SKM-1 (cell line): ENCODE measurements around the gene AQP6.

Experiments used
- DNase-seq: peaks from one replicate; lab custom pipeline; 2025; ENCODE audit not compliant: unreplicated experiment; lab: John Stamatoyannopoulos, UW

AQP6 gene

GRCh38 chr12:49942921-49943624 lies 29.7 kb upstream of the AQP6 start:
- DNase-seq: no peak

GRCh38 chr12:49943625-49943960 lies 29.2 kb upstream of the AQP6 start:
- DNase-seq: no peak

- DNase-seq: no peak
These were observed 28.7 kb upstream of the AQP6 start for GRCh38 chr12:49944046-49944445.

GRCh38 chr12:49944718-49945117 lies 28.0 kb upstream of the AQP6 start:
- DNase-seq: no peak

- DNase-seq: peak; percentile 34
These were observed 27.2 kb upstream of the AQP6 start for GRCh38 chr12:49945394-49946080.

- DNase-seq: no peak
These were observed 26.7 kb upstream of the AQP6 start for GRCh38 chr12:49946086-49946485.

GRCh38 chr12:49946497-49946896 lies 26.2 kb upstream of the AQP6 start:
- no peak for DNase-seq

GRCh38 chr12:49947593-49948226 lies 25.0 kb upstream of the AQP6 start:
- no peak for DNase-seq

GRCh38 chr12:49948866-49949845 lies 23.6 kb upstream of the AQP6 start:
- DNase-seq: no peak

- no peak for DNase-seq
These were observed 22.9 kb upstream of the AQP6 start for GRCh38 chr12:49949866-49950265.

GRCh38 chr12:49950273-49951251 lies 22.2 kb upstream of the AQP6 start, which contains the start of gene AQP2:
Gene AQP2 (plus strand): TSS chr12:49950737. CDS start chr12:49950831, 94 bp downstream.
- DNase-seq: no peak

GRCh38 chr12:49951411-49952240 lies 21.1 kb upstream of the AQP6 start:
- DNase-seq: no peak

GRCh38 chr12:49952391-49953055 lies 20.2 kb upstream of the AQP6 start:
- no peak for DNase-seq

- no peak for DNase-seq
These were observed 19.6 kb upstream of the AQP6 start for GRCh38 chr12:49953151-49953550.

GRCh38 chr12:49953961-49954846 lies 18.5 kb upstream of the AQP6 start:
- DNase-seq: no peak

GRCh38 chr12:49954863-49955830 lies 17.6 kb upstream of the AQP6 start:
- DNase-seq: no peak
